HepG2 (cell line): ENCODE measurements around the gene S100P.
"Not testable (repeated sequence)": the region's sequence is repeated elsewhere in the genome, so short reads cannot be mapped to it uniquely, and the experiment has no call there.

ENCODE experiments used
- EP300 ChIP-seq, 3 experiments: sonication (generic) in 1 of 3; formaldehyde crosslinking in 1 of 3; IDR thresholded peaks; 2 replicates each; pipeline versions ENCODE4 v1.5.1 to v1.6.1; 2011 to 2020; ENCODE audit warnings: low read depth in 2 of 3, low read length in 2 of 3, borderline replicate concordance in 1 of 3, improper control_type of control experiment in 1 of 3, mild to moderate bottlenecking in 1 of 3, missing genetic modification reagents in 1 of 3, moderate library complexity in 1 of 3
- FOXP1 ChIP-seq, 2 experiments: fragments of 450-650 bp in 1 of 2; IDR thresholded peaks; 2 replicates each; pipeline ENCODE4 v1.6.1; 2017 to 2018; ENCODE audit warnings: antibody characterized with exemption in 1 of 2
- HMGA1 ChIP-seq: sonication (generic); formaldehyde crosslinking; conservative IDR thresholded peaks from 2 replicates; pipeline ENCODE4 v1.4.0; 2020; ENCODE audit warnings: missing genetic modification reagents
- MEIS2 ChIP-seq: sonication (generic); formaldehyde crosslinking; IDR thresholded peaks from 2 replicates; pipeline ENCODE4 v1.9.0; 2021; ENCODE audit warnings: mild to moderate bottlenecking, missing genetic modification reagents
- NR3C1 ChIP-seq: sonication (generic); formaldehyde crosslinking; IDR thresholded peaks from 2 replicates; pipeline ENCODE4 v1.4.0; 2020; ENCODE audit warnings: missing genetic modification reagents
- PHF8 ChIP-seq: sonication (generic); formaldehyde crosslinking; IDR thresholded peaks from 2 replicates; pipeline ENCODE4 v1.5.0; 2020; ENCODE audit warnings: missing genetic modification reagents
- POLR2A ChIP-seq, 2 experiments: IDR thresholded peaks; 2 replicates each; pipeline ENCODE4 v1.6.1; 2011; ENCODE audit warnings: low read depth in 2 of 2, low read length in 2 of 2, mild to moderate bottlenecking in 1 of 2, moderate library complexity in 1 of 2; ENCODE audit not compliant: insufficient read depth in 1 of 2
- ZNF460 ChIP-seq: sonication (generic); formaldehyde crosslinking; IDR thresholded peaks from 2 replicates; pipeline ENCODE4 v1.5.1; 2020; ENCODE audit warnings: missing genetic modification reagents, mild to moderate bottlenecking, borderline replicate concordance
- TF ChIP-seq, protein P1 (sequence below): sonication (generic); formaldehyde crosslinking; IDR thresholded peaks from 2 replicates; pipeline ENCODE4 v1.4.0; 2020; ENCODE audit warnings: missing genetic modification reagents; ENCODE audit errors: not compliant biosample characterization
- TF ChIP-seq, protein P2 (sequence below): sonication (generic); formaldehyde crosslinking; IDR thresholded peaks from 2 replicates; pipeline ENCODE4 v1.4.0; 2020; ENCODE audit warnings: mild to moderate bottlenecking, missing genetic modification reagents
- TF ChIP-seq, protein P3 (sequence below): sonication (generic); formaldehyde crosslinking; IDR thresholded peaks from 2 replicates; pipeline ENCODE4 v1.5.0; 2020; ENCODE audit warnings: mild to moderate bottlenecking, missing genetic modification reagents, moderate library complexity

DNA sequence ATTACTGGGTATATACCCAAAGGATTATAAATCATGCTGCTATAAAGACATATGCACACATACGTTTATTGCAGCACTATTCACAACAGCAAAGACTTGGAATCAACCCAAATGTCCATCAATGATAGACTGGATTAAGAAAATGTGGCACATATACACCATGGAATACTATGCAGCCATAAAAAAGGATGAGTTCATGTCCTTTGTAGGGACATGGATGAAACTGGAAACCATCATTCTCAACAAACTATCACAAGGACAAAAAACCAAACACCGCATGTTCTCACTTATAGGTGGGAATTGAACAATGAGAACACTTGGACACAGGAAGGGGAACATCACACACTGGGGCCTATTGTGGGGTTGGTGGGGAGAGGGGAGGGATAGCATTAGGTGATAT is 38.4 kb upstream of the S100P start:
- TF ChIP-seq, protein P1, sequence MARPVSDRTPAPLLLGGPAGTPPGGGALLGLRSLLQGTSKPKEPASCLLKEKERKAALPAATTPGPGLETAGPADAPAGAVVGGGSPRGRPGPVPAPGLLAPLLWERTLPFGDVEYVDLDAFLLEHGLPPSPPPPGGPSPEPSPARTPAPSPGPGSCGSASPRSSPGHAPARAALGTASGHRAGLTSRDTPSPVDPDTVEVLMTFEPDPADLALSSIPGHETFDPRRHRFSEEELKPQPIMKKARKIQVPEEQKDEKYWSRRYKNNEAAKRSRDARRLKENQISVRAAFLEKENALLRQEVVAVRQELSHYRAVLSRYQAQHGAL (CRISPR knock-in tag), result not testable (repeated sequence)
- not testable (repeated sequence) for TF ChIP-seq POLR2A (IDR thresholded peaks at IDR 0.05; ENCODE audit: insufficient read depth in 1 of 2, low read depth in 2 of 2, low read length in 2 of 2); MEIS2; ZNF460; EP300 (IDR thresholded peaks at IDR 0.05; ENCODE audit: low read depth in 2 of 2, low read length in 2 of 2); EP300 (CRISPR knock-in tag; IDR thresholded peaks at IDR 0.05; ENCODE audit: borderline replicate concordance); HMGA1 (CRISPR knock-in tag); NR3C1; FOXP1 (IDR thresholded peaks at IDR 0.05); FOXP1 (CRISPR knock-in tag; IDR thresholded peaks at IDR 0.05); PHF8 (CRISPR knock-in tag)
- TF ChIP-seq, protein P2, sequence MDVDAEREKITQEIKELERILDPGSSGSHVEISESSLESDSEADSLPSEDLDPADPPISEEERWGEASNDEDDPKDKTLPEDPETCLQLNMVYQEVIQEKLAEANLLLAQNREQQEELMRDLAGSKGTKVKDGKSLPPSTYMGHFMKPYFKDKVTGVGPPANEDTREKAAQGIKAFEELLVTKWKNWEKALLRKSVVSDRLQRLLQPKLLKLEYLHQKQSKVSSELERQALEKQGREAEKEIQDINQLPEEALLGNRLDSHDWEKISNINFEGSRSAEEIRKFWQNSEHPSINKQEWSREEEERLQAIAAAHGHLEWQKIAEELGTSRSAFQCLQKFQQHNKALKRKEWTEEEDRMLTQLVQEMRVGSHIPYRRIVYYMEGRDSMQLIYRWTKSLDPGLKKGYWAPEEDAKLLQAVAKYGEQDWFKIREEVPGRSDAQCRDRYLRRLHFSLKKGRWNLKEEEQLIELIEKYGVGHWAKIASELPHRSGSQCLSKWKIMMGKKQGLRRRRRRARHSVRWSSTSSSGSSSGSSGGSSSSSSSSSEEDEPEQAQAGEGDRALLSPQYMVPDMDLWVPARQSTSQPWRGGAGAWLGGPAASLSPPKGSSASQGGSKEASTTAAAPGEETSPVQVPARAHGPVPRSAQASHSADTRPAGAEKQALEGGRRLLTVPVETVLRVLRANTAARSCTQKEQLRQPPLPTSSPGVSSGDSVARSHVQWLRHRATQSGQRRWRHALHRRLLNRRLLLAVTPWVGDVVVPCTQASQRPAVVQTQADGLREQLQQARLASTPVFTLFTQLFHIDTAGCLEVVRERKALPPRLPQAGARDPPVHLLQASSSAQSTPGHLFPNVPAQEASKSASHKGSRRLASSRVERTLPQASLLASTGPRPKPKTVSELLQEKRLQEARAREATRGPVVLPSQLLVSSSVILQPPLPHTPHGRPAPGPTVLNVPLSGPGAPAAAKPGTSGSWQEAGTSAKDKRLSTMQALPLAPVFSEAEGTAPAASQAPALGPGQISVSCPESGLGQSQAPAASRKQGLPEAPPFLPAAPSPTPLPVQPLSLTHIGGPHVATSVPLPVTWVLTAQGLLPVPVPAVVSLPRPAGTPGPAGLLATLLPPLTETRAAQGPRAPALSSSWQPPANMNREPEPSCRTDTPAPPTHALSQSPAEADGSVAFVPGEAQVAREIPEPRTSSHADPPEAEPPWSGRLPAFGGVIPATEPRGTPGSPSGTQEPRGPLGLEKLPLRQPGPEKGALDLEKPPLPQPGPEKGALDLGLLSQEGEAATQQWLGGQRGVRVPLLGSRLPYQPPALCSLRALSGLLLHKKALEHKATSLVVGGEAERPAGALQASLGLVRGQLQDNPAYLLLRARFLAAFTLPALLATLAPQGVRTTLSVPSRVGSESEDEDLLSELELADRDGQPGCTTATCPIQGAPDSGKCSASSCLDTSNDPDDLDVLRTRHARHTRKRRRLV (CRISPR knock-in tag), result not testable (repeated sequence)
- TF ChIP-seq, protein P3, sequence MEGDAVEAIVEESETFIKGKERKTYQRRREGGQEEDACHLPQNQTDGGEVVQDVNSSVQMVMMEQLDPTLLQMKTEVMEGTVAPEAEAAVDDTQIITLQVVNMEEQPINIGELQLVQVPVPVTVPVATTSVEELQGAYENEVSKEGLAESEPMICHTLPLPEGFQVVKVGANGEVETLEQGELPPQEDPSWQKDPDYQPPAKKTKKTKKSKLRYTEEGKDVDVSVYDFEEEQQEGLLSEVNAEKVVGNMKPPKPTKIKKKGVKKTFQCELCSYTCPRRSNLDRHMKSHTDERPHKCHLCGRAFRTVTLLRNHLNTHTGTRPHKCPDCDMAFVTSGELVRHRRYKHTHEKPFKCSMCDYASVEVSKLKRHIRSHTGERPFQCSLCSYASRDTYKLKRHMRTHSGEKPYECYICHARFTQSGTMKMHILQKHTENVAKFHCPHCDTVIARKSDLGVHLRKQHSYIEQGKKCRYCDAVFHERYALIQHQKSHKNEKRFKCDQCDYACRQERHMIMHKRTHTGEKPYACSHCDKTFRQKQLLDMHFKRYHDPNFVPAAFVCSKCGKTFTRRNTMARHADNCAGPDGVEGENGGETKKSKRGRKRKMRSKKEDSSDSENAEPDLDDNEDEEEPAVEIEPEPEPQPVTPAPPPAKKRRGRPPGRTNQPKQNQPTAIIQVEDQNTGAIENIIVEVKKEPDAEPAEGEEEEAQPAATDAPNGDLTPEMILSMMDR (CRISPR knock-in tag), result not testable (repeated sequence)
